GM12892 (cell line): ENCODE measurements around the gene EXTL1.

Experiments used
- DNase-seq: peaks from one replicate; pipeline ENCODE4 v3.0.0; 2011; ENCODE audit not compliant: insufficient read length
- FAIRE-seq: peaks from 2 replicates; lab custom pipeline; 2011; peaks lifted over from hg19 to GRCh38; lab: Jason Lieb, UNC
- POLR2A ChIP-seq: IDR thresholded peaks from 2 replicates; pipeline ENCODE4 v1.6.1; 2011; ENCODE audit warnings: low read depth, low read length, control low read depth
- POLR2AphosphoS5 ChIP-seq: IDR thresholded peaks from 2 replicates; pipeline ENCODE4 v1.6.1; 2011; ENCODE audit warnings: low read depth, low read length, control low read depth
- TAF1 ChIP-seq: IDR thresholded peaks from 2 replicates; pipeline ENCODE4 v1.6.1; 2011; ENCODE audit warnings: low read depth, mild to moderate bottlenecking, control low read depth, low read length, borderline replicate concordance

The EXTL1 gene

GRCh38 chr1:26079960-26080814, 58.6 kb downstream of the EXTL1 start:
- DNase-seq = no peak
- TF ChIP-seq TAF1 = no peak
- TF ChIP-seq POLR2A = no peak
- TF ChIP-seq POLR2AphosphoS5 = no peak

GRCh38 chr1:26081267-26082019, 59.9 kb downstream of the EXTL1 start:
- DNase-seq = no peak
- FAIRE-seq = no peak
- TF ChIP-seq POLR2AphosphoS5 (no peak), POLR2A (no peak)

More at GRCh38 chr1:26079960-26080814, 58.6 kb downstream of the EXTL1 start:
- no peak for FAIRE-seq

DNA sequence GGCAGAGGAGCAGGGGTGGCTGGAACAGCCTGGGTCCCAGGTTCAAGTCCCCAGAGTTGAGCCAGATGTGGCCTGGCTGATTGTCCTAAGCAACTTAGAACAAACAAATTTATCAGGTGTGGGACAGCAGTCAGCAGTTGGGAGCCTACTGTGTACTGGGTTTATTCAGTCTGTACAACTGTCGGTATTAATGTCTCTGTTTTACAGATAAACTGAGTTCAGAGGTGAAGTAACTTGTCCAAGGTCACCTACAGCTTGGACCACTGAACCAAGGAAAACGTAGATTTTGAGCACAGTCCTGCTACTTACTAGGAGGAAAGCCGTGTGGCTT, 60.4 kb downstream of the EXTL1 start:
- DNase-seq (no peak), FAIRE-seq (no peak)
- TF ChIP-seq POLR2AphosphoS5 = no peak
- no peak for TF ChIP-seq POLR2A
- no peak for TF ChIP-seq TAF1

DNA sequence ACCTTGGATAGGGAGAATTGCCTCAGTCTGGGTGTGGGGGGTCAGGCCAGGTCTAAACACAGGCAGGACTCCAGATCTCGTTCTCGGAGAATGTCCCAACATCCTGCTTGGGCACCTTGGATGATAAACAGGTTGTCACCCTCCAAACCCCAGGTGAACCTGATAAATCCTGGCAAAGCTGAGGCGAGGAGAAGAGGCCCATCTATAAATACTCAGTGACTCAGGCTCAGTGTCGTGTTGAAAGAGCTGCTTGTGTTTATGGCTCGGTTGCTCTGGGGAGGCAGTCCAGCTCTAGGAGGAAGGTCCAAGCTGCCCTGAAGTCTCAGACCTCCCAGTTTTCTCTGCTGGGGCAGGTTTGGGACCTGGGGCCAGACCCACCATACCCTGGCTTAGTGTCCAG, 61.6 kb downstream of the EXTL1 start:
- TF ChIP-seq POLR2A = no peak
- TF ChIP-seq TAF1 = no peak
- TF ChIP-seq POLR2AphosphoS5 = no peak
- FAIRE-seq (no peak), DNase-seq (no peak)

GRCh38 chr1:26084091-26084561, 62.6 kb downstream of the EXTL1 start:
- TF ChIP-seq POLR2A = no peak
- no peak for TF ChIP-seq POLR2AphosphoS5
- TF ChIP-seq TAF1 = no peak
- DNase-seq (no peak), FAIRE-seq (no peak)

DNA sequence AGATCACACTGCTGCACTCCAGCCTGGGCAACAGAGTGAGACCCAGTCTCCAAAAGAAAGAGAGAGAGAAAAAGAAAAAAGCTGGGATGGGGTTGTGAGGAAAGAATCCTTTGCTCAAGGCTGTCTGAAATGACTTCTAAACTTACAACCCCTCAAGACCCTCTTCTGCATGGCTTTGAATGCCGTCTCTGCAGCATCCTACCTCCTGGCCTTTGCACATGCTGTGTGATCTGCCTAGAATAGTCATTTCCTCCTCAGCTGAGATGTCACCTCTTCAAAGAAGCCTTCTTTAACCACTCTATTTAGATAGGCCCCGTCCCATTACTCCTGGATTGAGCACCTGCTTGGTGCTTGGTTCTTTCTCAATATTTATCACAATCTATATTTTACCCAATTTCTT, 63.3 kb downstream of the EXTL1 start:
- DNase-seq = no peak
- no peak for TF ChIP-seq TAF1
- no peak for TF ChIP-seq POLR2AphosphoS5
- TF ChIP-seq POLR2A = no peak
- FAIRE-seq = no peak
